ACHN (cell line): ENCODE results near the gene PCBP4.

Experiments used
- DNase-seq: peaks from one replicate; pipeline ENCODE4 v3.0.0-alpha.2; 2015
- in situ Hi-C: cut with HindIII; loops from 2 replicates; pipeline ENCODE4 v1.10.0; 2017; ENCODE audit warnings: low sequenced_read_pairs, low pct_ligation_motif_present, low pct_unique_long_range_greater_than_20kb

The PCBP4 gene

GRCh38 chr3:51945926-51946705 lies 21.1 kb downstream of the PCBP4 start:
- DNase-seq, result no peak
- in situ Hi-C loops, result no loop called here

- DNase-seq, result no peak
- in situ Hi-C loops, result no loop called here
Observed at GRCh38 chr3:51945031-51945840, 22.0 kb downstream of the PCBP4 start.

GRCh38 chr3:51944451-51945021 lies 22.7 kb downstream of the PCBP4 start:
- DNase-seq, result no peak
- in situ Hi-C loops, result no loop called here

GRCh38 chr3:51943451-51944391 lies 23.5 kb downstream of the PCBP4 start:
- in situ Hi-C loops, result no loop called here

GRCh38 chr3:51942603-51943450 lies 24.4 kb downstream of the PCBP4 start:
- DNase-seq, result peak; percentile 72
- in situ Hi-C loops, result no loop called here

More at GRCh38 chr3:51943451-51944391, 23.5 kb downstream of the PCBP4 start:
- DNase-seq, result no peak

- peak; percentile 99 for DNase-seq
- in situ Hi-C loops, result no loop called here
Observed at GRCh38 chr3:51941798-51942602, 25.3 kb downstream of the PCBP4 start, which contains the start of the genes PARP3 and RRP9. TSS of gene PARP3 (plus strand) at chr3:51942363. CDS start at chr3:51943356, 993 bp downstream. TSS of gene RRP9 (minus strand) at chr3:51941904. CDS start at chr3:51941867, 37 bp downstream.

- no peak for DNase-seq
- in situ Hi-C loops, result no loop called here
Observed at GRCh38 chr3:51941463-51941797, 25.8 kb downstream of the PCBP4 start.

GRCh38 chr3:51940648-51941462 lies 26.4 kb downstream of the PCBP4 start:
- in situ Hi-C loops, result no loop called here
- no peak for DNase-seq

- in situ Hi-C loops, result no loop called here
- no peak for DNase-seq
Observed at GRCh38 chr3:51938780-51939425, 28.4 kb downstream of the PCBP4 start.

GRCh38 chr3:51937611-51938450 lies 29.4 kb downstream of the PCBP4 start:
- in situ Hi-C loops, result no loop called here
- DNase-seq, result no peak

GRCh38 chr3:51937014-51937413 lies 30.2 kb downstream of the PCBP4 start:
- no peak for DNase-seq
- in situ Hi-C loops, result no loop called here

GRCh38 chr3:51935886-51936755 lies 31.1 kb downstream of the PCBP4 start:
- DNase-seq, result no peak
- in situ Hi-C loops, result no loop called here

GRCh38 chr3:51934991-51935885 lies 32.0 kb downstream of the PCBP4 start:
- in situ Hi-C loops, result no loop called here
- DNase-seq, result no peak
